Ishikawa (cell line): ENCODE data around the gene CTNNBL1.

Source experiments
- CEBPB ChIP-seq: IDR thresholded peaks from 2 replicates; pipeline ENCODE4 v1.6.1; 2012
- CREB1 ChIP-seq: IDR thresholded peaks from 2 replicates; pipeline ENCODE4 v1.6.1; 2012; ENCODE audit warnings: low read depth
- EGR1 ChIP-seq: IDR thresholded peaks from 2 replicates; pipeline ENCODE4 v1.6.1; 2012
- EP300 ChIP-seq: IDR thresholded peaks from 2 replicates; pipeline ENCODE4 v1.6.1; 2012; ENCODE audit warnings: borderline replicate concordance
- FOXM1 ChIP-seq: IDR thresholded peaks from 2 replicates; pipeline ENCODE4 v1.6.1; 2012; ENCODE audit warnings: low read depth, borderline replicate concordance
- NFIC ChIP-seq: IDR thresholded peaks from 2 replicates; pipeline ENCODE4 v1.6.1; 2012
- RAD21 ChIP-seq: IDR thresholded peaks from 2 replicates; pipeline ENCODE4 v1.6.1; 2012; ENCODE audit warnings: low read depth
- TAF1 ChIP-seq: IDR thresholded peaks from 2 replicates; pipeline ENCODE4 v1.6.1; 2012; ENCODE audit warnings: low read depth, mild to moderate bottlenecking
- TCF12 ChIP-seq: IDR thresholded peaks from 2 replicates; pipeline ENCODE4 v1.6.1; 2012; ENCODE audit warnings: low read depth
- YY1 ChIP-seq: IDR thresholded peaks from 2 replicates; pipeline ENCODE4 v1.6.1; 2012; ENCODE audit warnings: low read depth
- TF ChIP-seq, protein P1 (sequence below): IDR thresholded peaks from 2 replicates; pipeline ENCODE4 v1.6.1; 2012
- TF ChIP-seq, protein P2 (sequence below): IDR thresholded peaks from 2 replicates; pipeline ENCODE4 v1.6.1; 2012

DNA sequence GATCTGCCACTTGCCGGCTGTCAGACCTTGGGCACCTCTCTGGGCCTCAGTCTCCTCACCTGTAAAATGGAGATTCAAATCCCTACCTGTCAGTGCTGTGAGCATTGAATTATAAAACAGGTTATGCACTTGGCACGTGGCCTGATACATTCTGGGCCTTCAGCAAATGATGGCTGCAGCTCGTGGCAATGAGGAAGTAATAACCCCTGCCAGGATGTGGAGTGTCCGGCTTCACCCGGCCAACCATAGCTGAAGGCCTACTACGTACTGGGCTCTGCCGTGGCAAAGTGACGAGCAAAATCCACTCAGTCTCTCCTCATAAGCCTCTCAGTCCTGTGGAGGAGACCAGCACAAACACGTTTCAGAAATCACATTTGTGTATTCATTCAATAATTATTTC lies 198.2 kb downstream of the CTNNBL1 start:
- TF ChIP-seq CEBPB (no peak), TCF12 (no peak), YY1 (no peak), FOXM1 (no peak), RAD21 (no peak), CREB1 (no peak), TAF1 (no peak), NFIC (no peak), EP300 (no peak), EGR1 (no peak)
- TF ChIP-seq, protein P1, sequence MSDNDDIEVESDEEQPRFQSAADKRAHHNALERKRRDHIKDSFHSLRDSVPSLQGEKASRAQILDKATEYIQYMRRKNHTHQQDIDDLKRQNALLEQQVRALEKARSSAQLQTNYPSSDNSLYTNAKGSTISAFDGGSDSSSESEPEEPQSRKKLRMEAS = no peak
- TF ChIP-seq, protein P2, sequence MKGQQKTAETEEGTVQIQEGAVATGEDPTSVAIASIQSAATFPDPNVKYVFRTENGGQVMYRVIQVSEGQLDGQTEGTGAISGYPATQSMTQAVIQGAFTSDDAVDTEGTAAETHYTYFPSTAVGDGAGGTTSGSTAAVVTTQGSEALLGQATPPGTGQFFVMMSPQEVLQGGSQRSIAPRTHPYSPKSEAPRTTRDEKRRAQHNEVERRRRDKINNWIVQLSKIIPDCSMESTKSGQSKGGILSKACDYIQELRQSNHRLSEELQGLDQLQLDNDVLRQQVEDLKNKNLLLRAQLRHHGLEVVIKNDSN = no peak
